K562 (cell line): Measurements from ENCODE around the gene PODXL. TPM values are rescaled to one million over a fixed set of nuclear protein-coding genes. Genes with fewer than 3 reads are reported as not detected.

Source experiments
- ARID3B ChIP-seq: fragments of 250-450 bp; sonication (Bioruptor Pico); IDR thresholded peaks from 2 replicates; pipeline ENCODE4 v1.4.0; 2020; ENCODE audit warnings: borderline replicate concordance
- BACH1 ChIP-seq: fragments of 200-800 bp; sonication (Bioruptor generic); IDR thresholded peaks from 2 replicates; pipeline ENCODE4 v1.6.1; 2016; ENCODE audit warnings: missing genetic modification characterization, missing compliant biosample characterization
- BRF1 ChIP-seq: IDR thresholded peaks from 3 replicates; pipeline ENCODE4 v1.6.1; 2011; ENCODE audit warnings: borderline replicate concordance, mild to moderate bottlenecking; ENCODE audit not compliant: insufficient read length; ENCODE audit errors: extremely low read depth
- THRA ChIP-seq: fragments of 450-650 bp; IDR thresholded peaks from 2 replicates; pipeline ENCODE4 v1.6.1; 2017; ENCODE audit warnings: mild to moderate bottlenecking, moderate library complexity
- TRIM24 ChIP-seq, 2 experiments: fragments of 450-650 bp; IDR thresholded peaks; 2 replicates each; pipeline ENCODE4 v1.6.1; 2016
- ZBTB1 ChIP-seq: sonication (generic); formaldehyde crosslinking; IDR thresholded peaks from 2 replicates; pipeline ENCODE4 v1.8.1; 2023; ENCODE audit warnings: missing genetic modification reagents, low read depth, mild to moderate bottlenecking, borderline replicate concordance
- ZNF197 ChIP-seq: fragments of 200-800 bp; sonication (Bioruptor generic); IDR thresholded peaks from 2 replicates; pipeline ENCODE4 v1.6.1; 2016; ENCODE audit warnings: low read depth, missing genetic modification characterization, missing compliant biosample characterization
- ZNF274 ChIP-seq: IDR thresholded peaks from 2 replicates; pipeline ENCODE4 v1.6.1; 2011; ENCODE audit warnings: low read depth, mild to moderate bottlenecking, low read length, moderate library complexity, borderline replicate concordance
- ZNF318 ChIP-seq, 2 experiments: fragments of 450-650 bp; IDR thresholded peaks; 2 replicates each; pipeline ENCODE4 v1.6.1; 2016; ENCODE audit warnings: mild to moderate bottlenecking in 2 of 2, borderline replicate concordance in 1 of 2, low read depth in 1 of 2, moderate library complexity in 1 of 2
- ZNF449 ChIP-seq: fragments of 250-450 bp; sonication (Bioruptor Pico); IDR thresholded peaks from 2 replicates; pipeline ENCODE4 v1.8.0; 2022; ENCODE audit warnings: moderate library complexity, mild to moderate bottlenecking, inconsistent platforms
- ZNF696 ChIP-seq: fragments of 250-450 bp; sonication (Bioruptor Pico); conservative IDR thresholded peaks from 2 replicates; pipeline ENCODE4 v1.4.0; 2020; ENCODE audit warnings: mild to moderate bottlenecking, moderate library complexity
- polyA plus RNA-seq, 8 experiments: library from polyadenylated mRNA; depleted of rRNA in 4 of 8; stranded (reverse) in 5 of 8; unstranded in 3 of 8; fragments of >200 nt; fragmentation: Nextera tagmentation in 2 of 8; fragmentation: Illumina TruSeq in 1 of 8; extraction: Ambion mirVana in 2 of 8; extraction: Trizol in 1 of 8; gene quantifications; 2 replicates each; pipeline versions ENCODE4 v1.2.1 to v1.2.3, GENCODE V29; 2011 to 2014; ENCODE audit warnings: inconsistent platforms in 1 of 8, missing spikeins in 1 of 8
- total RNA-seq, 7 experiments: library from RNA; depleted of rRNA in 6 of 7; stranded (reverse); fragments of >200 nt in 6 of 7; fragmentation: Illumina TruSeq in 2 of 7; extraction: Trizol in 2 of 7; gene quantifications; 2 replicates each; pipeline versions ENCODE4 v1.2.1 to v1.2.3, GENCODE V29; 2011 to 2021; ENCODE audit warnings: low replicate concordance in 1 of 7

PODXL gene
- total and polyA plus RNA-seq, 9 of the 15 experiments (the other 6 are each of a cell fraction or from before 2014, with no cell fraction given) = 0.01 to 0.73 (median 0.07) TPM

- TF ChIP-seq ZNF318 (IDR thresholded peaks at IDR 0.05; ENCODE audit: borderline replicate concordance in 1 of 2, low read depth in 1 of 2) (no peak), BACH1 (no peak), ZNF197 (CRISPR knock-in tag) (no peak), ZNF696 (CRISPR knock-in tag) (no peak), THRA (no peak), ZNF274 (no peak), BRF1 (no peak), ARID3B (no peak), TRIM24 (IDR thresholded peaks at IDR 0.05) (no peak), ZNF449 (CRISPR knock-in tag) (no peak), ZBTB1 (CRISPR knock-in tag) (no peak)
Observed at GRCh38 chr7:131513245-131514061, 43.0 kb downstream of the PODXL start (continued).
